Kidney (tissue), 14 donors: Measurements from ENCODE around the gene SIGLEC12. TPM values are rescaled to one million over a fixed set of nuclear protein-coding genes. Genes with fewer than 3 reads are reported as not detected.
"Not testable (repeated sequence)": the region's sequence is repeated elsewhere in the genome, so short reads cannot be mapped to it uniquely, and the experiment has no call there.

Source experiments
- DNase-seq, 5 donors: peaks; one replicate each; pipeline ENCODE4 v3.0.0-alpha.2; 2013 to 2020
- FAIRE-seq: peaks from 2 replicates; lab custom pipeline; 2012; peaks lifted over from hg19 to GRCh38; lab: Jason Lieb, UNC
- H3K27ac ChIP-seq, 2 donors: one replicate each; pipeline ENCODE4 v1.7.0; 2013; ENCODE audit warnings: low read depth in 2 of 2, low read length in 2 of 2, inconsistent platforms in 1 of 2
- H3K27me3 ChIP-seq: one replicate; pipeline ENCODE4 v1.7.1; 2013; ENCODE audit warnings: low read length, inconsistent platforms; ENCODE audit not compliant: control insufficient read depth, insufficient read depth
- H3K36me3 ChIP-seq, 3 donors: one replicate each; pipeline versions ENCODE4 v1.7.0 to v1.7.1; 2013; ENCODE audit warnings: low read length in 3 of 3, control low read depth in 1 of 3, inconsistent platforms in 1 of 3; ENCODE audit not compliant: insufficient read depth in 3 of 3, control insufficient read depth in 2 of 3
- H3K4me1 ChIP-seq, 3 donors: one replicate each; pipeline versions ENCODE4 v1.7.0 to v1.7.1; 2013; ENCODE audit warnings: low read length in 3 of 3, inconsistent platforms in 1 of 3, low read depth in 1 of 3; ENCODE audit not compliant: control insufficient read depth in 2 of 3, insufficient read depth in 2 of 3
- H3K4me3 ChIP-seq, 3 donors: one replicate each; pipeline versions ENCODE4 v1.7.0 to v1.8.1; 2013; ENCODE audit warnings: low read length in 3 of 3, control low read depth in 1 of 3, inconsistent platforms in 1 of 3
- H3K9ac ChIP-seq, 3 donors: one replicate each; pipeline versions ENCODE4 v1.7.0 to v1.7.1; 2013; ENCODE audit warnings: low read length in 3 of 3, control low read depth in 1 of 3, inconsistent platforms in 1 of 3
- H3K9me3 ChIP-seq, 3 donors: one replicate each; pipeline versions ENCODE4 v1.7.0 to v1.7.1; 2013; ENCODE audit warnings: low read length in 3 of 3, control low read depth in 1 of 3, inconsistent platforms in 1 of 3; ENCODE audit not compliant: control insufficient read depth in 2 of 3, insufficient read depth in 1 of 3
- CTCF ChIP-seq: IDR thresholded peaks from 3 replicates; pipeline ENCODE4 v1.5.1; 2012; ENCODE audit warnings: mild to moderate bottlenecking, moderate library complexity, borderline replicate concordance; ENCODE audit not compliant: insufficient read depth; ENCODE audit errors: extremely low read depth
- intact Hi-C: fragments of 100-400 bp; cut with DNase I; formaldehyde crosslinking; loops from one replicate; pipeline ENCODE4 v1.11.1; 2022
- polyA plus RNA-seq: library from polyadenylated mRNA; stranded (reverse); fragments of 350-450 nt; fragmentation: Illumina TruSeq; extraction: RNeasy Lipid Tissue Mini Kit (QIAGEN cat#74804); gene quantifications from one replicate; pipeline ENCODE4 v1.2.3, GENCODE V29; 2014; ENCODE audit warnings: low read depth, low replicate concordance; ENCODE audit not compliant: insufficient read depth
- total RNA-seq: library from RNA; stranded (reverse); fragmentation: NEBNext Ultra II Directional; extraction: Animal tissue kit (Norgen Biotek cat#: 25700); gene quantifications from one replicate; pipeline ENCODE4 v1.2.1, GENCODE V29; 2021
- donor health status: control.
- donor health status: control.
- donor health status: control.
- donor health status: control.
- donor health status: control.
- donor health status: DM: yes; HTN: yes; CAD: no.
- donor health status: Normal renal cell carcinoma (clear cell type).

The SIGLEC12 gene
- total and polyA plus RNA-seq, 2 donors from 2014 or later, result 0.66 TPM; not detected in 1

- H3K4me1 ChIP-seq, result no peaks in the 10 kb centered on the region
- no peaks in the 10 kb centered on the region for H3K36me3 ChIP-seq
- DNase-seq (no peak), FAIRE-seq (no peak)
- H3K9ac ChIP-seq, result no peak overlapping the region
- no peak overlapping the region for H3K27ac ChIP-seq
- intact Hi-C loops, result no loop called here
- no peaks in the 10 kb centered on the region for H3K9me3 ChIP-seq
- no peak overlapping the region for H3K4me3 ChIP-seq
- TF ChIP-seq CTCF, result no peak
- H3K27me3 ChIP-seq, result peaks cover 2% of the 10 kb centered on the region
These were observed 33.1 kb downstream of the SIGLEC12 start for GRCh38 chr19:51468545-51468920.

- Histone ChIP-seq H3K27me3 (peaks cover 2% of the 10 kb centered on the region), H3K27ac (no peak overlapping the region), H3K36me3 (no peaks in the 10 kb centered on the region), H3K4me3 (no peak overlapping the region), H3K4me1 (no peaks in the 10 kb centered on the region), H3K9me3 (no peaks in the 10 kb centered on the region), H3K9ac (no peak overlapping the region)
- FAIRE-seq, result no peak
- TF ChIP-seq CTCF, result no peak
- no peak for DNase-seq
- intact Hi-C loops, result no loop called here
These were observed 33.6 kb downstream of the SIGLEC12 start for GRCh38 chr19:51467864-51468544.

- peaks cover 2% of the 10 kb centered on the region for H3K27me3 ChIP-seq
- H3K4me1 ChIP-seq, result no peaks in the 10 kb centered on the region
- no peaks in the 10 kb centered on the region for H3K36me3 ChIP-seq
- no peaks in the 10 kb centered on the region for H3K9me3 ChIP-seq
- H3K9ac ChIP-seq, result no peak overlapping the region
- no peak overlapping the region for H3K27ac ChIP-seq
- TF ChIP-seq CTCF, result no peak
- DNase-seq, result no peak
- intact Hi-C loops, result no loop called here
- FAIRE-seq, result no peak
- H3K4me3 ChIP-seq, result no peak overlapping the region
These were observed 34.9 kb downstream of the SIGLEC12 start for GRCh38 chr19:51466723-51467122.

- DNase-seq, intact Hi-C loops, FAIRE-seq, H3K4me1 ChIP-seq, H3K9me3 ChIP-seq, H3K9ac ChIP-seq, H3K27ac ChIP-seq, H3K27me3 ChIP-seq, H3K4me3 ChIP-seq, H3K36me3 ChIP-seq: not testable (repeated sequence)
These were observed 37.5 kb downstream of the SIGLEC12 start for GRCh38 chr19:51463976-51464581.
